ENCODE data around the gene TMA7B.

DNA sequence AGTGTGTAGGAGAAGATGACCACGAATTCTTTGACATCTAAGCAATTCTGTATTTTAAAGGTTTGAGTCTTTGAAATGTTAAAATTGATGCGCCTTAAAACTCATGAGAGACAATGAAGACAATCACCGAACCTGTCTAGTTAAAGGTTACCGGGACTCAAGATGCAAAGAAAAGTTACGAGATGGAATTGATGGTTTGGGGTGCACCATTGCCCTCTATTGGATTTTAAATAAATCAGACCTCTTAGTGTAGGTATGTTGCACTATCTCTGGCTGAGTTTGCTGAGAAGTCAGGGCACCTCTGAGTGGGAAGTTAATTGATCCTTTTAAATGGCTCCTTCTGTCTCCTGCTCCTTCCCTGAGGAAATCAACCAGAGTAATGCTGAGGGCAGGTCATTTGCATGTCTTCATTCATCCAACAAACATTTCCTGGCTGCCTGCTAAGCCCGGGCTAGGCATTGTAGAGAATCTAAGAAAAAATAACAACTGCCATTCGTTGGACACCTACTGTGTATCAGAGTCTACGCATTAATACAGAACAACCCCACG lies 19.4 kb upstream of the TMA7B start:
- TF ChIP-seq, protein P1, sequence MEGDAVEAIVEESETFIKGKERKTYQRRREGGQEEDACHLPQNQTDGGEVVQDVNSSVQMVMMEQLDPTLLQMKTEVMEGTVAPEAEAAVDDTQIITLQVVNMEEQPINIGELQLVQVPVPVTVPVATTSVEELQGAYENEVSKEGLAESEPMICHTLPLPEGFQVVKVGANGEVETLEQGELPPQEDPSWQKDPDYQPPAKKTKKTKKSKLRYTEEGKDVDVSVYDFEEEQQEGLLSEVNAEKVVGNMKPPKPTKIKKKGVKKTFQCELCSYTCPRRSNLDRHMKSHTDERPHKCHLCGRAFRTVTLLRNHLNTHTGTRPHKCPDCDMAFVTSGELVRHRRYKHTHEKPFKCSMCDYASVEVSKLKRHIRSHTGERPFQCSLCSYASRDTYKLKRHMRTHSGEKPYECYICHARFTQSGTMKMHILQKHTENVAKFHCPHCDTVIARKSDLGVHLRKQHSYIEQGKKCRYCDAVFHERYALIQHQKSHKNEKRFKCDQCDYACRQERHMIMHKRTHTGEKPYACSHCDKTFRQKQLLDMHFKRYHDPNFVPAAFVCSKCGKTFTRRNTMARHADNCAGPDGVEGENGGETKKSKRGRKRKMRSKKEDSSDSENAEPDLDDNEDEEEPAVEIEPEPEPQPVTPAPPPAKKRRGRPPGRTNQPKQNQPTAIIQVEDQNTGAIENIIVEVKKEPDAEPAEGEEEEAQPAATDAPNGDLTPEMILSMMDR (IDR thresholded peaks at IDR 0.05; ENCODE audit: low read length) = no peak
- no peak for TF ChIP-seq EZH2phosphoT487 (IDR thresholded peaks at IDR 0.05; ENCODE audit: low read length)
